Hematopoietic multipotent progenitor cell treated with erythropoietin and hydrocortisone succinate and interleukin-3 and kit ligand, for 6 days (in vitro differentiated cells): ENCODE measurements around the gene HIGD2A.
"Not testable (repeated sequence)": the region's sequence is repeated elsewhere in the genome, so short reads cannot be mapped to it uniquely, and the experiment has no call there.

ENCODE experiments used
- DNase-seq: peaks from one replicate; pipeline ENCODE4 v3.0.0-alpha.2; 2015

The HIGD2A gene

GRCh38 chr5:176396330-176396729 is 7.8 kb downstream of the HIGD2A start:
- DNase-seq, result no peak

- no peak for DNase-seq
These were observed 9.3 kb downstream of the HIGD2A start for GRCh38 chr5:176397736-176398420.

DNA sequence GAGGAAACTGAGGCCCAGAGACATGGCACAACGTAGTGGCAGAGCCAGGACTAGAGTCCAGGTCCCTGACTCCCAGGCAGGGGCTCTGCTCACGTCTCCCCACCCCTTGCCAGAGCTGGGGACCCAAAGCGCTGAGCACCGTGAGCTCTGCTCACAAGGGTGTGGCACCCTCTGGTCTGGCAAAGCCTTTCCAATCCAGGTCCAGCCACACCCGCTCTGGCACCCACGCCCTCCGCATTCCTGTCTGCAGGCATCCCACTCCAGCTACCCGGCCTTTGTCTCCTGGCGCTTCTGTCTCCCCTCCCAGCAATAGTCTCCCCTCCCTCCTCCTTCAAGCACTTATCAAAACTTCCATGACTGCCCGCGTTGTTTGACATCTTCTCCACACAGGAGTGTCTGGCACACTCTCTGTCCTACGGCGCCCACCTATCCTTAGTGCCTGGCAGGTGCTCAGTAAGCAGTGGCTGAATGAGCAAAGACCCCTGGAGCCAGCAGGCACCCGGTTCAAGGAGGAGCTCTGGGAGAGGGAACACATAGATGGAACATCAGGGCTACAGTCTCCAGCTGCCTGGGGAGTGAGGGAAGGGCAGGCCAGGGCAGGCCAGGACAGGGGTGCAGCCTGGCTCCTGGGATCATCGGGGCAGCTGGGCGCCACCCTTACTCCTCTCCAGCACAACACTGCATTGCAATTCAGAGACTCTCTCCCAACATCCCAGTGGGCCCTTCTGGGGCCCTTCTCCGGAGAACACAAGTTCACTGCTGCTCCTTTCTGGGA is 12.0 kb downstream of the HIGD2A start:
- DNase-seq, result no peak

GRCh38 chr5:176401281-176402205 is 13.0 kb downstream of the HIGD2A start:
- no peak for DNase-seq

DNA sequence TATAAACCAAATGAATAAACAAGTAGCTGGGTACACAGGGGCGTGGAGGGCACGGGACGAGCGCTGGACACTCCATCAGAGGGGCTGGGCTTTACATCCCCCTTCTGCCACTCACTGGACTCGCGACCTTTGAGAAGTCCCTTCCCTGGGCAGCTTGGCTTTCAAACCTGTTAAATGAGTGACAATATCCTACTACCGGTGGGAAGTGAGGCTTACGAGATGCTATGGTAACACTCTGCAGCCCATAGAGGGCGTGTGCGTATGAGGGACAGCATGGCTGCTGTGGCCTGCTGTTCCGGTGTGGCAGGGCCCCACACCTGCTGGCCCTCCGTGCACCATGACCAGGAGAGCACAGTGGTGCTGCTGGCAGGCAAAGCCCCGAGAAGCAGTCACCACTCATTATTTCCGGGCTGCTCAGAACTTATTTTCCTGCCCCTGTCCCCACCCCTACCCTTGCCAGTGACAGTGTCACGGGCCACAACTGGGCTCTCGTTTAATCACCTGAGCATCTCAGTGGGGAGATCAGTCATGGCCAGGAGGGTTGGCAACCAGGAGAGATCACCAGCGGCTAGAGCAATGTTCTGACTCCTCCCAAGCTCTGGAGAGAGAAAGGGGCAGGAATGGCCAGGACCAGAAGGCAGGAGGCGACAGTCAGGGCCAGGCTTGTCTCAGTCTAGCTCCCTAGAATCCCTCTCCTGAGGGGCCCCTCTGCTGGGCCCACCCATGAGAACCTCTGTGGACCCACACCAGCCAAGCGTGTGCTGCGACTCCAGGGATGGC is 17.3 kb downstream of the HIGD2A start:
- DNase-seq, result no peak

- DNase-seq, result no peak
These were observed 18.0 kb downstream of the HIGD2A start for GRCh38 chr5:176406436-176407052.

DNA sequence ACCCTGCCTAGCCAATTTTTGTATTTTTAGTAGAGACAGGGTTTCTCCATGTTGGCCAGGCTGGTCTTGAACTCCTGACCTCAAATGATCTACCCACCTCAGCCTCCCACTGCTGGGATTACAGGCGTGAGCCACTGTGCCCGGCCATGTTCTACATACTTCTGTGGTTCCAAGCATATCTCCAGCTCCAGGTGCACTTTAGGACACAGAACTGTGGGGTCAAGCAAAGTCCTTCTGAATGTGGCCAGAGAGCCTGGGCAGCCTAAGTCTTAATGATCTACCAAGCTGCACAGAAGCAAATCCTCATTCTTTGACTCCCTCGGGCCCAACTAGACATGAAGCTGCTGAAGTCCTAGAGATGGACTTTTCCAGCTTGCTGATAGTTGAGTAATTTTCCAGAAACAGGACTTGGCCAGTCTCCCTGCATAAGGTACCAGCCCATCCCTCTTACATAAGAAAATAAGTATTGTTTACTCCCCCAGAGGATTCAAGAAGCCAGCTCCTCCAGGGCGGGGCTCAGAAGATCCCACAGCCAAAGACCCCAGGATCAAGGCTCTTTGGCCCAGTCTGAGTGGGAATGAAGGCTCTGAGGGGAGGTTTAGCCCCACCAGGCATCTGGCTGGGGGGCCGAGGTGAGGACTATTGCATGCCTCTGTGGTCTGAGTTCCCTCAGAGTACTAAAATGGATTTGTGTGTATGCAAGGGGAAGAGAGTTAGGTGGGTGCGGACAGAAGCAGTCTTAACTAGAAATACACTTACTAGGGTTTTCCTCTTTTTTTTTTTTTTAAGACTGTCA is 19.1 kb downstream of the HIGD2A start:
- DNase-seq, result no peak

DNA sequence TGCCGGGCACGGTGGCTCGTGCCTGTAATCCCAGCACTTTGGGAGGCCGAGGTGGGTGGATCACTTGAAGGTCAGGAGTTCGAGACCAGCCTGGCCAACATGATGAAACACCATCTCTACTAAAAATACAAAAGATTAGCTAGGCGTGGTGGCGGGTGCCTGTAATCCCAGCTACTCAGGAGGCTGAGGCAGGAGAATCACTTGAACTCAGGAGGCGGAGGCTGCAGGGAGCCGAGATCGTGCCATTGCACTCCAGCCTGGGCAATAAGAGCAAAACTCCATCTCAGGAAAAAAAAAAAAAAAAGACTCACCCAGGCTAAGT is 19.7 kb downstream of the HIGD2A start:
- not testable (repeated sequence) for DNase-seq

GRCh38 chr5:176408590-176408989 is 20.0 kb downstream of the HIGD2A start:
- DNase-seq, result no peak

- DNase-seq, result no peak
These were observed 21.2 kb downstream of the HIGD2A start for GRCh38 chr5:176409765-176410164.

DNA sequence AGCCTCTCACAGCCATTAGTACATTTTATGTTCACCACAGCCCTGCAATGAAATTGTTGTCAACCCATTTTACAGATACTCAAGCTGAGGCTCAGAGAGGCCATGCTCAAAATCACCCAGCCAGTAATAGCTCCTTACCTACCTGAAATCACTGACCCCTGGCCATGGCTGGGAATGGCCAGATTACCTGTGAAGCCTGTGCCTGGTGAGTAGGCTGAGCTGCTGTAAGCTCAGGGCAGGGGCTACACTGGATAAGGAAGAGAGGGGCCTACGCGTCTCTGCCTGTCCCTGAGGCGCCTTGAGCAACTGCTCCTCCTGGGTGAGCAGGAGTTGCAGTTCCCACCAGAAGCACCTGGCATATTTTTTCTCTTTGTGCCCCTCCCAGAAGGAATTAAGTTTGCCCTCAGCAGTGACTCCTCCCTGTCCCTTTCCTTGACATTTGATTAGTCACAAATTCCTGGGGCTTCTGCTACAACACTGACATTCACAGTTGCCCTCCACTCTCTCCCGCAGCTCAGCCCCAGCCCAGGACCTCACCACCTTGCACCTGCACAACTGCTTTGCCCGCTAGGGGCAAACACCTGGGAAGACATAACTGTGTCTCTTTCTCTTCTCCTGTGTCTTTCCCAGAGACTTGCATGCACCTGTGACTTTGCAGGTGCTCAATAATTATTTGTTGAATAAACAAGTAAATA is 22.1 kb downstream of the HIGD2A start:
- no peak for DNase-seq

GRCh38 chr5:176412517-176413254 is 24.1 kb downstream of the HIGD2A start:
- no peak for DNase-seq

DNA sequence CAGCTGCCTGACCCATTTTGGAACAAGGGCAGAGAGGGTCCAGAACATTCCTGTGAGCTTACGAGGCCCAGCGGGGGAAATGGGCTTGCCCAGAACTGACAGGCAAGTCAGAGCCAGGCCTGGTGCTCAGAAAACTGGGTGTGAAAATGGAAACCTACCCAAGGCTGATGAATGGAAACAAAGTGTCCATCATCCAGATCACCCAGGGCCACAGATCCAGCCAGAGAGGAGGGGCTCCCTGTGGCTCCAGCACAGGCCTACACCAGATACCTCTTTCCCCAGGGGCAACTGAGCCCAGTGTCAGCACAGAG is 24.7 kb downstream of the HIGD2A start:
- no peak for DNase-seq

DNA sequence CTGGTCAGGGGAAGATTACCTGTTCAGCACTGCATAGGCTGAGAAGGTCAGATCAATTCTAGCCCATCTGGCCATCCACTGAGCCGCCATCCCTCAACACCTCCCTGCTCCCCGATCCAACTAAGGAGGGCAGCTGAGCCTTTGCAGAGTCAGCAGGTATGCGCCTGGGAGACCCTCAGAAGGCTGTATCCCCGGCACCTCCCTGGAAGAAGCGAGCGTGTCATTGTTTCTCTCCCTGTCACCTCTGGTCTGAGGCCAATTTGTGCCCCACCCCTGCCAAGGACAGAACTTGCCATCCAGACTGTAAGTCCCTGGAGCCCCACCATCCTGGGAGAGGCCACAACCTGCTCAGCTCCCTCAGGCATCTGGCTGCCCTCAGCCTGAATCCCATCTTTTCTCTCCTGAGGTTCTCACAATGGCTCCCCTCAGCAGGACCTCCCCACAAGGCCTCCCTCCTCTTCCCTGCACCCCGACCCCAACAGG is 25.2 kb downstream of the HIGD2A start:
- DNase-seq, result no peak

DNA sequence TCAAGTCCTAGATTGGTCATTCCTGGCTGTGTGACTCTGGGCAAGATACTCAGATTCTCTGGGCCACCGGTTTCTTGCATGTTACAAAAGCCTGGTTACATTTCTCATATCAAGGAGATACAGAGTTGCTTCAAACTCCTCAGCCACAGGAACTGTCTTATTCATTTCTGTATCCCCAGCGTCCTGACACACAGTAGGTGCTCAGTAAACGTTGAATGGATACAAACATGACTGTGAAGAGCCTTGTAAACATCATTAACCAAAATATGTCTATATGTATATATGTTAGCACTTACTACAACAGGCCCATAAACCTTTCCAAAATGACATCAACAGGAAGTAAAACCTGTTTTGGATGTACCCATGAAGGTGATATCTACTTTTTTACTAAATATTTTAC is 26.2 kb downstream of the HIGD2A start:
- DNase-seq, result no peak

- no peak for DNase-seq
These were observed 26.8 kb downstream of the HIGD2A start for GRCh38 chr5:176415240-176415951.

DNA sequence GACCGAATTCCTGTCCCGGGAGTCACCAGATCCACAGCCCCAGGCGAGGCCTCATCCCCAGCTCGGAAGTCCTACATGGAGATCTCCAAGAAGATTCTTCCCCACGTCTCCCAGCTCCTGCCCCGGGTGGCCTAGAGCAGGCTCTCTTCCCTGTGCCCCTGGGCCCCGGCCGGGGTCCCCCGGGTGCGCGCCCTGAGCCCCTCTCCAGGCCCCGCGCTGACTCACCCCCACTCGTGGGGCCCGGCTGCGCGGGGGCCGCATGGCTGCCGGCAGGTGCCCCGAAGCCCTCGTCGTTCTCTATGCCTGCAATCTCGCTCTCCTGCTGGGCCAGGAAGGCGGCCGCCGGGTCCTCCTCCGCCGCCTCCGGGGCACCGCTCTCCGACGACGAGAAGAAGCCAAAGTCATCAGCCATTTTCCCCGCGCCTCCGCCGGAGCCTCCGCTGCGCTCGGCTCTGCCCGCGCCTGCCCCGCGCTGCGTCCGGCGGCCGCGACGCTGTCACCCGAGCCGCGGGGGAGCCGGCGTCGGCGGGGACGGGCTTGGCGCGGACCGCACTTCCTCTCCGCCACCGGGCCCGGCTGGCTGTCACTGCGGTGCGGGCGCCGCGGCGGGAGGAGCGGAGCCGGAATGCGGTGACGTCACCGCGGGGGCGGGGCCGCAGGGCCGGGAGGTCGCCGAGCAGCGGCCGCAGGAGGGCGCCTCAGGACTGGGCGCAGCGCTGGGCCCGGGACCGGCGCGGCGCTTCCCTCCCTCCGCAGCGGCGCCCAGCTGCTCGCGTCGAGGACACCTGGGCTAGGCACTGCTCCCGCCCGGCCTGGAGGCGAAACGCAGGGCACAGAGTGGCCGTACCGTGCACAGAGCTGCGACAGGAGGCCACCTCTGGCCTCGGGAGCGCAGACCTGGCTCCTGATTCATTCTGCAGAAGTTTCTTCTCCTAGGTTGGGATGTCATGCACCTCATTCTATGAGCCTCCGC is 27.7 kb downstream of the HIGD2A start, which contains the start of gene CLTB:
TSS of gene CLTB (minus strand) at position 588 of the 973 bp plus-strand sequence. CDS start at position 412, 176 bp downstream.
- DNase-seq, result peak; percentile 90

- no peak for DNase-seq
These were observed 28.4 kb downstream of the HIGD2A start for GRCh38 chr5:176416965-176417364.
